D721Med (cell line): Measurements from ENCODE around the gene PPP2R3C.
"Not testable (repeated sequence)": the region's sequence is repeated elsewhere in the genome, so short reads cannot be mapped to it uniquely, and the experiment has no call there.

Experiments
- DNase-seq: peaks from one replicate; pipeline ENCODE4 v3.0.0; 2011; ENCODE audit warnings: low spot score; ENCODE audit not compliant: insufficient read length
- FAIRE-seq: peaks from 2 replicates; lab custom pipeline; 2011; peaks lifted over from hg19 to GRCh38; lab: Jason Lieb, UNC
- TF ChIP-seq, protein P1 (sequence below): IDR thresholded peaks from 2 replicates; pipeline ENCODE4 v1.5.1; 2012; ENCODE audit warnings: mild to moderate bottlenecking, control low read depth; ENCODE audit not compliant: insufficient read depth; ENCODE audit errors: missing control alignments

PPP2R3C gene

DNA sequence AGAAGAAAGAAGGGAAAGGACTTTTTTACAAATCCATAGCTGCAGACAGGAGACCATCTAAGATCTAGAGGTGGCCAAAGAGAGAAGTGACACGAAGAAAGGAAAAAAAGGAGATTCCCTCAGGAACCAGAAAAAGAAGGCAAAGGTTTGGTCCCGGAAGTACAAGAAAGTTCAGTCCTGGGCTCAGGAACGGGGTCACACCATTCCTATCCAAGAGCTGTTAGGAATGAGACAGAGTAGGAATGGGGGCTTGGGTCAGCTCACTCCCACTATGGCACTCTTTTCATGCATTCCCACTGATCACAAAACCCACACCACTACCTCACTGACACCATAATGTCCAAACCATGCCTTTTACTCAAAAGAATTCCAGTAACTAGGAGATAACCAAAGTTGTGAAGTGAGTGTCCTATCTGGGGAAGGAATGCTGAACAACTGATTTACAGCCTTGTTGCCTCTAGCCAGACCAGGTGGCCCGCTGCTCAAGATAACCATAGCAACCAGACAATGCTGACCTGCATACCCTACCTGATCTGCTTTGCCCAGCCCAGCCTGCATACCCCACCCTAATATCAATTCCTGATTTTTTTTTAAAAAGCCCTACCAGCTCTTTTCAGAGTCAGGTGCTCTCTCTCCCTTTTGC is 8.4 kb downstream of the PPP2R3C start:
- TF ChIP-seq, protein P1, sequence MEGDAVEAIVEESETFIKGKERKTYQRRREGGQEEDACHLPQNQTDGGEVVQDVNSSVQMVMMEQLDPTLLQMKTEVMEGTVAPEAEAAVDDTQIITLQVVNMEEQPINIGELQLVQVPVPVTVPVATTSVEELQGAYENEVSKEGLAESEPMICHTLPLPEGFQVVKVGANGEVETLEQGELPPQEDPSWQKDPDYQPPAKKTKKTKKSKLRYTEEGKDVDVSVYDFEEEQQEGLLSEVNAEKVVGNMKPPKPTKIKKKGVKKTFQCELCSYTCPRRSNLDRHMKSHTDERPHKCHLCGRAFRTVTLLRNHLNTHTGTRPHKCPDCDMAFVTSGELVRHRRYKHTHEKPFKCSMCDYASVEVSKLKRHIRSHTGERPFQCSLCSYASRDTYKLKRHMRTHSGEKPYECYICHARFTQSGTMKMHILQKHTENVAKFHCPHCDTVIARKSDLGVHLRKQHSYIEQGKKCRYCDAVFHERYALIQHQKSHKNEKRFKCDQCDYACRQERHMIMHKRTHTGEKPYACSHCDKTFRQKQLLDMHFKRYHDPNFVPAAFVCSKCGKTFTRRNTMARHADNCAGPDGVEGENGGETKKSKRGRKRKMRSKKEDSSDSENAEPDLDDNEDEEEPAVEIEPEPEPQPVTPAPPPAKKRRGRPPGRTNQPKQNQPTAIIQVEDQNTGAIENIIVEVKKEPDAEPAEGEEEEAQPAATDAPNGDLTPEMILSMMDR: no peak
- FAIRE-seq (no peak), DNase-seq (no peak)

- TF ChIP-seq, protein P1: no peak
- DNase-seq (no peak), FAIRE-seq (no peak)
Observed at GRCh38 chr14:35112641-35113040, 9.1 kb downstream of the PPP2R3C start.

DNA sequence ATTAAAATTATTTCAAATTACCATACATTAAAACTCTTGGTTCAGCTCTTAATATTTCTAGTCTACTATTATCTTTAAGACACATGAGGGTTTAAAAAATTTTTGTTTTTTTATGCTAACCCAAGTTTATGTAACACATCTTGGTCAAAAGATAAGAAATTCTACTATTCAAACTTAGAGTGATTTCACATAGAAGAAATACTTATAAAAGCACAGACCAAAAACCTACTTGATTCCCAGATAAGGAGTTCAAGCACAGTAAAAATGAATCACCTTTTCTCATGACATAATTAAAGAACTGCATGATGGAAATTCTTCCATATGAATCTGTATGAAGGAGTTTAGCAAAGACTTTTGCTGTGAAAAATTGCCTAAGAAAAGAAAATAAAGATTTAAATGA is 13.9 kb downstream of the PPP2R3C start:
- no peak for DNase-seq
- TF ChIP-seq, protein P1: no peak
- no peak for FAIRE-seq

DNA sequence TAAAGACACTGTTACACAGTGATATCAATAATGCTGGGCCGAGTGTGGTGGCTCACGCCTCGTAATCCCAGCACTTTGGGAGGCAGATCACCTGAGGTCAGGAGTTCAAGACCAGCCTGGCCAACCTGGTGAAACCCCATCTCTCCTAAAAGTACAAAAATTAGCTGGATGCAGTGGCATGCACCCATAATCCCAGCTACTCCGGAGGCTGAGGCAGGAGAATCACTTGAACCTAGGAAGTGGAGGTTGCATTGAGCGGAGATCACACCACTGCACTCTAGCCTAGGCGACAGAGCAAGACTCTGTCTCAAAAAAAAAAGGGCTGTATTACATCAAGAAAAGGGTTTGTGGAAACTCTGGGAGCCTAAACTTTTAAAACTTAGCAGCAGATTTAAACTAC is 27.1 kb downstream of the PPP2R3C start:
- FAIRE-seq, DNase-seq: not testable (repeated sequence)

DNA sequence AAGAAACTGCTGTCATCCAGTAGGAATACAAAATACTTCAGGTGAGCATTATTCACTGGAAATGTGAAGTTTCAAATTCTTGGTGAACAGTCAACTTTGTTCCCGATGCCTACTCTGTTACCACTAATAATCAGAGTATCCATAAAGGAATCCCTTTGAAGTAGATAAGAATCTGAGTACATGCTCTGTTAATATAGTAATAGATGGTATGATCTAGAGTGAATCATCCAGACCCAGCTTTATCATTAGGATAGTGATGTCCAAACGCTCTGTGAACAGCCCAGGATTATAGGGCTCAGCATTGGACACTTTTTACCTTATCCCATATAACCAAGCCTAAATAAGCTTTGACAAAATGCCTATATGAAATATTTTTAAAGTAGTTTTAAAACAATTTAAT is 33.3 kb downstream of the PPP2R3C start:
- TF ChIP-seq, protein P1: no peak
- DNase-seq (no peak), FAIRE-seq (no peak)

- DNase-seq: no peak
- FAIRE-seq: no peak
Observed at GRCh38 chr14:35085441-35085840, 36.3 kb downstream of the PPP2R3C start.

GRCh38 chr14:35083530-35084150 is 38.1 kb downstream of the PPP2R3C start:
- no peak for FAIRE-seq
- TF ChIP-seq, protein P1: no peak
- no peak for DNase-seq

More at GRCh38 chr14:35085441-35085840, 36.3 kb downstream of the PPP2R3C start:
- TF ChIP-seq, protein P1: no peak
